ENCODE data around the gene CYFIP1.
A peak's percentile ranks its signal among the peaks of the same experiment; 100 is the strongest.

The CYFIP1 gene

GRCh38 chr15:22958487-22959280 lies 21.5 kb downstream of the CYFIP1 start:
- no peak overlapping the region for H3K4me3 ChIP-seq (IDR thresholded peaks at IDR 0.05; ENCODE audit: insufficient read depth, low read depth, low read length)
- no peaks in the 10 kb centered on the region for H4K20me1 ChIP-seq (ENCODE audit: insufficient read depth)
- TF ChIP-seq CTCF (conservative IDR thresholded peaks at IDR 0.05; ENCODE audit: low read depth, low read length): no peak
- no peak overlapping the region for H3K9ac ChIP-seq
- no peak overlapping the region for H2AFZ ChIP-seq (ENCODE audit: low read depth)
- H3K27ac ChIP-seq: no peak overlapping the region
- no peaks in the 10 kb centered on the region for H3K27me3 ChIP-seq (ENCODE audit: insufficient read depth, low read depth)
- no peaks in the 10 kb centered on the region for H3K36me3 ChIP-seq (ENCODE audit: insufficient read depth)
- H3K4me2 ChIP-seq: peak overlapping the region; percentile 15; the same call in 1 of the 2 replicates
- H3K4me1 ChIP-seq (ENCODE audit: low read depth, poor library complexity, severe bottlenecking): peaks cover 12% of the 10 kb centered on the region
- peaks cover 45% of the 10 kb centered on the region for H3K79me2 ChIP-seq (ENCODE audit: insufficient read depth, low read depth)

GRCh38 chr15:22956978-22957260 lies 23.2 kb downstream of the CYFIP1 start:
- Histone ChIP-seq H3K4me3 (IDR thresholded peaks at IDR 0.05; ENCODE audit: insufficient read depth, low read depth, low read length) (no peak overlapping the region), H3K36me3 (ENCODE audit: insufficient read depth) (no peaks in the 10 kb centered on the region), H3K9ac (no peak overlapping the region), H3K27ac (no peak overlapping the region), H4K20me1 (ENCODE audit: insufficient read depth) (no peaks in the 10 kb centered on the region), H3K4me2 (no peak overlapping the region), H2AFZ (ENCODE audit: low read depth) (no peak overlapping the region), H3K79me2 (ENCODE audit: insufficient read depth, low read depth) (peaks cover 39% of the 10 kb centered on the region; the same call in 1 of the 2 replicates), H3K4me1 (ENCODE audit: low read depth, poor library complexity, severe bottlenecking) (peaks cover 12% of the 10 kb centered on the region), H3K27me3 (ENCODE audit: insufficient read depth, low read depth) (no peaks in the 10 kb centered on the region)
- TF ChIP-seq CTCF (conservative IDR thresholded peaks at IDR 0.05; ENCODE audit: low read depth, low read length): no peak

- Histone ChIP-seq H3K4me1 (ENCODE audit: low read depth, poor library complexity, severe bottlenecking) (peaks cover 12% of the 10 kb centered on the region), H3K4me2 (no peak overlapping the region), H3K79me2 (ENCODE audit: insufficient read depth, low read depth) (peaks cover 39% of the 10 kb centered on the region; the same call in 1 of the 2 replicates), H3K9ac (no peak overlapping the region), H2AFZ (ENCODE audit: low read depth) (no peak overlapping the region), H3K4me3 (IDR thresholded peaks at IDR 0.05; ENCODE audit: insufficient read depth, low read depth, low read length) (no peak overlapping the region), H3K27me3 (ENCODE audit: insufficient read depth, low read depth) (no peaks in the 10 kb centered on the region), H3K27ac (no peak overlapping the region), H4K20me1 (ENCODE audit: insufficient read depth) (no peaks in the 10 kb centered on the region), H3K36me3 (ENCODE audit: insufficient read depth) (no peaks in the 10 kb centered on the region)
- no peak for TF ChIP-seq CTCF (conservative IDR thresholded peaks at IDR 0.05; ENCODE audit: low read depth, low read length)
Observed at GRCh38 chr15:22956257-22956977, 23.8 kb downstream of the CYFIP1 start.

GRCh38 chr15:22955544-22956119 lies 24.5 kb downstream of the CYFIP1 start:
- Histone ChIP-seq H3K4me1 (ENCODE audit: low read depth, poor library complexity, severe bottlenecking) (peaks cover 12% of the 10 kb centered on the region), H2AFZ (ENCODE audit: low read depth) (no peak overlapping the region), H3K36me3 (ENCODE audit: insufficient read depth) (no peaks in the 10 kb centered on the region), H3K27me3 (ENCODE audit: insufficient read depth, low read depth) (no peaks in the 10 kb centered on the region), H3K4me3 (IDR thresholded peaks at IDR 0.05; ENCODE audit: insufficient read depth, low read depth, low read length) (no peak overlapping the region), H3K79me2 (ENCODE audit: insufficient read depth, low read depth) (peaks cover 39% of the 10 kb centered on the region; the same call in 1 of the 2 replicates), H4K20me1 (ENCODE audit: insufficient read depth) (no peaks in the 10 kb centered on the region), H3K4me2 (no peak overlapping the region), H3K27ac (no peak overlapping the region), H3K9ac (no peak overlapping the region)
- TF ChIP-seq CTCF (conservative IDR thresholded peaks at IDR 0.05; ENCODE audit: low read depth, low read length): no peak

Measured in KMS-11 (cell line).